Occipital lobe (tissue), 2 donors: ENCODE measurements around the gene PAMR1. TPM values are rescaled to one million over a fixed set of nuclear protein-coding genes. Genes with fewer than 3 reads are reported as not detected.
"Not testable (repeated sequence)": the region's sequence is repeated elsewhere in the genome, so short reads cannot be mapped to it uniquely, and the experiment has no call there.

Experiments used
- DNase-seq: peaks from one replicate; lab custom pipeline; 2025; lab: John Stamatoyannopoulos, UW
- total RNA-seq: library from RNA; depleted of rRNA; stranded (reverse); fragments of >200 nt; gene quantifications from one replicate; pipeline ENCODE4 v1.2.3, GENCODE V29; 2014

Gene PAMR1, protein sequence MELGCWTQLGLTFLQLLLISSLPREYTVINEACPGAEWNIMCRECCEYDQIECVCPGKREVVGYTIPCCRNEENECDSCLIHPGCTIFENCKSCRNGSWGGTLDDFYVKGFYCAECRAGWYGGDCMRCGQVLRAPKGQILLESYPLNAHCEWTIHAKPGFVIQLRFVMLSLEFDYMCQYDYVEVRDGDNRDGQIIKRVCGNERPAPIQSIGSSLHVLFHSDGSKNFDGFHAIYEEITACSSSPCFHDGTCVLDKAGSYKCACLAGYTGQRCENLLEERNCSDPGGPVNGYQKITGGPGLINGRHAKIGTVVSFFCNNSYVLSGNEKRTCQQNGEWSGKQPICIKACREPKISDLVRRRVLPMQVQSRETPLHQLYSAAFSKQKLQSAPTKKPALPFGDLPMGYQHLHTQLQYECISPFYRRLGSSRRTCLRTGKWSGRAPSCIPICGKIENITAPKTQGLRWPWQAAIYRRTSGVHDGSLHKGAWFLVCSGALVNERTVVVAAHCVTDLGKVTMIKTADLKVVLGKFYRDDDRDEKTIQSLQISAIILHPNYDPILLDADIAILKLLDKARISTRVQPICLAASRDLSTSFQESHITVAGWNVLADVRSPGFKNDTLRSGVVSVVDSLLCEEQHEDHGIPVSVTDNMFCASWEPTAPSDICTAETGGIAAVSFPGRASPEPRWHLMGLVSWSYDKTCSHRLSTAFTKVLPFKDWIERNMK
- 3.0 TPM for total RNA-seq

DNA sequence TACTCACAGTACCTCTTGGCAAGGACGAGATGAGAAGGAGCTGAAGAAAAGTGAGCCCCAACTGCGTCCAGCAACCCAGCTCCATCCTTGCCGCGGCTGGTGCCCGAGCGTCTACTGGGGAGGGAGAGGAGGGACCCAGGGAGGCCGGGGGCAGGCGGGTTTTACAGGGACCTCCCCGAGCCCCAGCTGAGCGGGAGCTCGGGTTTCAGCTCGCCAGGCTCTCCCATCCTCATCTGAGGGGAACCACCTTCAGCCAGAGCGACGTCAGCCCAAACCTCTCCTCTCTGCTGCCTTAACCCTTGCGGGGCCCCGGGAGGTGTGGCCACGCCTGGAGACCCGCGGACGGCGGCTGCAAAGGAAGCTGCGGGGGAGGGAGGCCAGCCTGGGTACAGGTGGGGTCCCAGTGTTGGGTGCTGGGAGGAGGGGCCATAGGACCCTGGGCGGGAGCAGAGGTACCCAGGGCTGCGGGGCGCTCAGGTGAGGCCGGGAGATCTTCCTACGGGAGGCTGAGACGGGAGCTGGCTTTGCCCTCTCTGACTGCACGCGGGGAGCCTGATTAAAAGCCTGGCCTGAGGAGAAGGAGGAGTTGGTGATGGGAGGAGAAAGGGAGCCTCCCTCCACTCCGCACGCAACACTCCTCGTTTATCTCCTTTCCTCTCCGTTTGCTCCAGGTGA lies at the start of gene PAMR1:
PAMR1 (minus strand) TSS at position 116 of the 675 bp plus-strand sequence; CDS start at position 85, 31 bp downstream.
- DNase-seq, result no peak

DNA sequence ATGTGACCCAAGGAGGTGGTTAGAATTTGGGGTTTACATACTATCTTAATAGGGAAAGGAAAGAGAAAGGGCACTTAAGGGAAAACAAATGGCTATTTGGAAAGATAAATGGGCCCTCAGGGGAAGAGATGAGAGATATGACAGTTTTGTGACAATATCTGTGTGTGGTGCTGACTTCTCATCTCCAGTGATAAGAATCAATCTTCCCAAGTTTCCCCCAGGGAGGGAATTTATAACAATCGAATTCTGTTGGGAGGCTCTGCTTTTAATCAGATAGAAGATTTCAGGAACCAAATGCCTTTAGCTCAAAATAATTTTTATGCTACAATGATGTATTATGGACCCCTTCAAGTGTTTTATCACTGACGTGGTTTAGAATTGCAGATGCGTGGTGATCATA lies 46.3 kb upstream of the PAMR1 start:
- DNase-seq, result no peak

DNA sequence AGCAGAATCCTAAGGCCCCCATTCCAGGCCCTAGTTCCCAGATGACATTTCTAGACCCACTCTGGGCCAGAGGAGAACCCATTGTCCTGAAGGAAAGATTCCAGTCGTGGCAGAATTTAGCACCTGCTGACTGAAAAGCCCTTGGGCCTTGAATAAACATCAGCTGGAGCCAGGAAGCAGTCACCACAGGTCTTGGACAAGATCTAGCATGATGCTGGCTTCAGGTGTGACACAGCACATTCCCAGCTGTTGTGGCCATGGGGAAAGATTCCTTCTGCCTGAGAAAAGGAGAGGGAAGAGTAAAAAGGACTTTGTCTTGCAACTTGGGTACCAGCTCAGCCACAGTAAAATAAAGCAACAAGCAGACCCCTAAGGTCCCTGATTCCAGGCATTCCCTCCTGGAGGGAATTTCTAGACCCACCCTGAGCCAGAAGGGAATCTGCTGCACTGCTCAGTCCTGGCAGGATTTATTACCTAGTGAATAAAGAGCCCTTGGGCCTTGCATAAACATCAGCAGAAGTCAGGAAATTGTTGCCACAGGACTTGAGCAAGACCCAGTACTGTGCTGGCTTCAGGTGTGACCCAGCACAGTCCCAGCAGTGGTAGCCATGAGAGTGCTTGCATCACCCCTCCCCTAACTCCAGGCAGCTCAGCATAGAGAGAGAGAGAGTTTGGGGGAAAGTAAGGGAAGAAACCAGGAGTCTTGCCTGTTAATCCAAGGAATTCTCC lies 42.5 kb upstream of the PAMR1 start:
- DNase-seq, result no peak

DNA sequence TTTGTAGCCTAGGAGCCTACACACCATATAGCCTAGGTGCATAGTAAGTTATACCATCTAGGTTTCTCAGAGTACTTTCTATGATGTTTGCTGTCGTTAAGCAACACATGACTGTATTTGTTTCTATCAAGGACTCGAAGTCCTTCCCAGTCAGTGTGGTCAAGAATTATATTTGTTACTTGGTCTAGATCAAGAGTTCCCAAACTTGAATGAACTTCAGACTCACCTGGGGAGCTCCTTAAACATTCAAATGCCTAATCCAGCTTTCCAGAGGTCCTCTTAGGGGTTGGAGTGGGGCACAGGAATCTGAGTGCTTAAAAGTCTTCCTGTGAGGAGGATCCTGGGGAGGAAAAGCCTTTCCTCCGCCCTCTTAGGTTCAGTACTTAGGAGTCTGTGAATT lies 41.5 kb upstream of the PAMR1 start:
- DNase-seq, result no peak

DNA sequence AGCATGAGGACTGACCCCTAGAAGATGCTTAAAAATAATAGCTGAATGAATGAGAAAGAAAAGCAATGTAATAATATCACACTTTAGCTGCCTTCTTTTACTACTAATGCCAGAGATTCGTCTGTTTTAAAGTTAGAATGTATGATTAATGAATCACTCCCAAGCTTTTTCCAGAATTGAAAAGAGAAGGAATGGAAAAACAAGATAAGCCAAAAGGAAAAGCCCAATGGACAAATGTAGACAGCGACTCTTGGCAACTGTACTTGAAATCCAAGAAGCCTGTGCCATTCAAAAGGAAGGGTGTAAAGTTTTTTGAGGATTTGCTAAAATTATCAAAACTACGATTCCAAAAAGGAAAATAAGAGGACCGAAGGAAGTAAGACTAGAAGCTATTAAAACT lies 40.8 kb upstream of the PAMR1 start:
- DNase-seq, result no peak

DNA sequence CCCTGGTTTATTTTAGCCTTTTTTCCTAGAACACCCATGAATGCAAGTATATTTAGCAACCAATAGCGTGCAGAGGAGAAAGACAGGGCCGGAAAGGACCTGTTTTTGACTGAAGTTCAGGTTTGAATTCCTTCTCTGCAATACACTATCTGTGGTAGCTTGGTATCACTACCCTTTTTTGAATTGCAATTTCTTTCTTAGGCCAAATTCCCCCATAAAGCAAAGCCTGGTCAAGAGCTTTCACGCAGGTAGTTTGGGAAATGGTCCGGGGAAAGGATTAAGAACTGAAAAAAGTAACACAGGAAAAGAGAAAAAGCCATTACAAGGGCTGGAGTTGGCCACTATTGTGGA lies 38.8 kb upstream of the PAMR1 start:
- no peak for DNase-seq

DNA sequence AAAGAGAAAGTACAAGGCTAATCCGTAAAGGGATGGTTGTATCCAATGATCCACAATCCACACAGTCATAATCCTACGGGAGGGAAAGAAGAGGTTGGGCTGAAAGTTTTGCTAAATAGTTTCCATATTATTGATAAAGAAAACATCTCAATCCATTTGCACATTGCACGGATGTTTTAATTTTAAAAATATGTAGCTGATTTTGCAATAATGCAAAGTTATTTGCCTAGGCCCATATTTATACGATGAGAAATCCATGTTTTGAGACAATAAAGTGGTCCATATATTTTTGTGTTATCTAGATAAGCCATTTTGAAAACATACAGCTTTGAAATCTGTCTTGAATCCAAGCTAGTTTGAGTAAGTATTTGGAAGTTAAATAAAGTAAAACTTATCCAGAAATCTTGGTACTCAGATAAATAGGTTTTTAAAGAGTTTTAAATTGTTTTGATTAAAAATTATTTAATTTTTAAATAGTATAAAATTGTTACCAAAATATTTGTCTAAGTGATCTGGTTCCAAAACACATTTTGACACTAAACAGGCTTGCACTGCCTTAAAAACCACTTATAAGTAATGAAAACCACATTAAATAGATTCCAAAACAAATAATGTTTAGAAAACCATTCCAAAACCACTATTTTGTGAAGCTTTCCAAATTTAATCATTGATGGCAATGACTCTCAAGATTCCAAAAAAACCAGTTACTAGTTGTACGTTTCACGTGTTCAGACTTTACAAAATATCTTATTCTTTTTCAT lies 38.2 kb upstream of the PAMR1 start:
- DNase-seq, result no peak

DNA sequence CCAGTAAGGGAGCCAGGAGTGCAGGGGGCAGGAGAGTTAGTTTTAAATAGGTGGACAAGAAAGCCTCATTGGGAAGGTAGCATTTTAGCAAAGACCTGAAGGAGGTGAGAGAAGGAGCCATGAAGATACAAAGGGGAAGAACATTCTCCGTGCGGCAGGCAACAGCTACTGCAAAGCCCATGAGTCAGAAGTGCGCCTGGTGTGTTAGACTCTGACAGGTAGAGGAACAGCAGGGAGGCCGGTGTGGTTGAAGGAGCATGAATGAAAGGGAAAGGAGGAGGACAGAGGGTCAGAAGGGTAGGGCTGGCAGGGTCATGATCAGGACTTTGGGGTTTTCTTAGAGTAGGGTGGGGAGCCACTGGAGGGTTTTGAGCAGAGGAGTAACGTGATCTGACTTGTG lies 34.5 kb upstream of the PAMR1 start:
- DNase-seq, result no peak

DNA sequence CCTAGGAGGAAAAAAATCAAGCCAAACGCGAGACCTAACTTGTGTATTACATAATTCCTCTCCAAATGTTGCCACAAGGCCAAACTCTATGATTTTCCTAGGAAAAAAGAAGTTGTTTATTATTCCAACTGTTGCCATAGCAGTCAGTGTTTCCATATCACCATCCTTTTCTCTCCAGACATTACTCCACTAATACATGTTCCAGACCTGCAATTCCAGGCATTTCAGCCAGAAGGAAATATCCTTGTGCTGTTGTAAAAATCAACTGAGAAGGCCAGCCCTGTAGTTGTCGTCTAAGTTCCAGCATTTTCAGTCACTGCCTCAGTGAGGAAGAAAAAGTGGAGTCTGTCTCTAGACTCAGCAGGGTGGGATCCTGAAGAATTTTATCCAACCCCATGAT lies 33.1 kb upstream of the PAMR1 start:
- no peak for DNase-seq

DNA sequence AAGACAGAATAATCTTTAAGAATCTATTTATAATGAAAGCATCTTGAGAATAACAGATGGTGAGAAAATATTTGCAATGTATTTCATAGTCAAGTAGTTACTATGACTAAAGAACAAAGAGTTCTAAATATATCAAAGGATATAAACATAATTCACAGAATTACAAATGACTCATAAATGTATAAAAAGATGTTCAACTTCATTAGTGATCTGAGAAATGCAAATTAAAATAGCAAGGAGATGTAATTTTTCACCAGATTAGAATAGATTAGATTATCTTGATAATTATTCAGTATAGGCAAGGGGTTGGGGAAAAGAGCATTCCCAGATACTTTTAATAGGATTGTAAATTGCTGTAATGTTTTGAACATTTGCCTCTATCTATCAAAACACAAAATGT lies 30.1 kb upstream of the PAMR1 start:
- DNase-seq, result no peak

DNA sequence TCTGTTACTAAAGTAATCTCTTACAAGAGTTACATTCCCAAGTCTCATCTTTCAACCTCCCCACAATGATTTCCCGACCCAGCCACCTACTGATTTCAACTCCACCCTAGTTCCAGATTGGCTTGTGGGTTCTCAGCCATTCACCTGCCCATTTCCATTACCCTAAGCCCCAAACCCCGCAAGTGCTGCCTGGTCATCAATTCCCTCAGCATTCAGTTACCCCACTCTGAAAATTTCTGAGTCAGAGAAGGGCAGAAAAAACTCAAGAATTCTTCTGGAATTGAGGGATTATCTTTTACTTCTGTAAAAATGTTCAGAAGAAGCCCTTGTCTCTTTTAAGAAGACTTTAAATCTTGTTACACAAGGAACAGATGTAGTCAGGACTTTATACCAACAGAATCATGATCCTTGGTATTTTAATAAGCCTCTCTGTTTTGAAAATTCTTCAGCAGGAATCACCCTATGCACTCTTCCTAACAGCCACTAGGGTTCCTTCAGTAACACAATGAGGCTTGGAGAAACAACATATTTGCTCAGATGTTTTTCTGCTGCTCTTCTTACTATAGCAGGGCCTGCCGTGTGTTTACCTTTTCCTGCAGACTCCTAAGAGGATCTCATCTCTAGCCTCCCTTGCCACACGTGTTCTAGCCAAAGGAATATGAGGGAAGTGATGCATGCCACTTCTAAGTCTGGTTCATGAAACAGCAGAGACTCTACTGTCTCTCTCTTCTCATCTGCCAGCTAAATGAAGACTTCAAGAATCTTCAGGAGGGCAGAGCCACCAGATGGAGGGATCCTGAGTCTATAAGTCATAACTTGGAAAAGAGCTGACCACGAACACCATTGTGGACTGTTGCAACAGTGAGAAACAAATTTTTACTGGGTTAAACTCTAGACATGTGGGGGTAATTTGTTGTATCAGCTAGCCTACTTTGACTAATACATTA lies 29.3 kb upstream of the PAMR1 start:
- no peak for DNase-seq

DNA sequence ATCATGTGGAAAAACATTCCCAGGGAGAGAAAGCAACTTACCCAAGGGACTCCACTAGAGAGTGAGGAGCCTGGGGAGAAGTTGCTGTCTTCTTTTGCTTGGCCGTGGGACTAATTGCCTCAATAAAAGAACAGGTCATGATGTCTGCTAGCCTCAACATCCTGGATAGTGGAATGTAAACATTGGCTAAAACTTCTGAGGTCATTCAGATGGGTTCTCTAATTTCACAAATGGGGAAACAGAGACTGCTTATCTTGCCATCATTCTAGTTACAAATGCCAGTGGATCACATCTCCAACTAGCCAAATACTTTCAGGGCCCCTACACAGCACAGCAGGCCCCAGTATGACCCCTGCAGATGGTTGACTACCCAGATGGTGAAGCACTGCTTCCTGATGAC lies 28.4 kb upstream of the PAMR1 start:
- no peak for DNase-seq

DNA sequence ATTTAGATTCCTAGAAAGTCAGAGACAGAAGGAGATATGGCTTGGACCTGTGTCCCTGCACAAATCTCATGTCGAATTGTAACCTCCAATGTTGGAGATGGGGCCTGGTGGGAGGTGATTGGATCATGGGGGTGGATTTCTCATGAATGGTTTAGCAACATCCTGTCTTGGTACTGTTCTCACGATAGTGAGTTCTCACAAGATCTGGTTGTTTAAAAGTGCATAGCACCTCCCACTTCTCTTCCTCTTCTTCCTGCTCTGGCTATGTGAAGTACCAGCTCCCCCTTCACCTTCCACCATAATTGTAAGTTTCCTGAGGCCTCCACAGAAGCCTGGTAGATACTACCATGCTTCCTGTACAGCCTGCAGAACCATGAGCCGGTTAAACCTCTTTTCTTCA lies 27.6 kb upstream of the PAMR1 start:
- DNase-seq, result no peak

DNA sequence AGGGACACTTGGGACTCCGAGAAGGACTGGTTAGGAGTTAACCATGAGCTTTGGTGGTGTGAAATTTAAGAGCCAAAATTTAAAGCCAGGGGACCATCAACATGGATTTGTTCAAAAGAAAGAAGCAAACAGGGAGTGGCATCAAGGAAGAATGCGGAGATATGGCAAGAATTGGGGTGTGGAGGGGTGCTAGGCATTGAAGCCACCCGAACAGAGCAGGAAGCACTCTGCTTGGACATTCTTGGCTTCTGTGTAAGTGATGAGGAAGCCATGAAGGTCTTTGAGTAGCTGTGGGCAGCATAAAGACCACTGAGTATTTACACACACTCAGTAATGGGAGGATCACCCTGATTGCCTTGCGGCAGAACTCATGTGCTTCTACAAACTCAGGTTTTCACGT lies 27.2 kb upstream of the PAMR1 start:
- no peak for DNase-seq

DNA sequence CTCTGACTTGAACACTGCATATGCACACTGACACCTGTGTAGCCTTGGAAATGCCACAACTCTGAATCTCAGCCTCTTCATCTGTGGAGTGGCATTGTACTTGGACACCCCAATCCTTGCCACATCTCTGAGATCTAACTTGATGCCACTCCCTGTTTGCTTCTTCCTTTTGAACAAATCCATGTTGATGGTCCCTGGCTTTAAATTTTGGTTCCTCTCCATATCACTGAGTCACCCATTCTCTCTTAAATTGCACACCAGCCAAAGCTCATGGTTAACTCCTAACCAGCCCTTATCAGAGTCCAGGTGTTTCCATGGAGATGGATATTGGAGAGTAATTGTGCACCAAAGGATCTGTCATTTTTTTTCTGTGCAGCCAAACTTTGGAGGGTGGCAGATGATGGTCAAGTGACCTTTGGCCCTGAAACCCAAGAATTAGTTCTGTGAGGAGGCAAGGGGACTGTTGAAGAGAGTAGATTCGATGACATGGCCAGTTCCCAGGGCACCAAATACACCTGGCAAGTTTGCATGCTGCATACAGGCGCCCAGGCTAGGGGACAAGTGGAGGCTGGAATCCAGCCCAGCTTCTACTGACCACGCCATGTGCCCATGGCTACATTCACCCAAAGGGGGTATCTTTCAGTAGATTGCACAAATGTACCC lies 25.1 kb upstream of the PAMR1 start:
- no peak for DNase-seq

DNA sequence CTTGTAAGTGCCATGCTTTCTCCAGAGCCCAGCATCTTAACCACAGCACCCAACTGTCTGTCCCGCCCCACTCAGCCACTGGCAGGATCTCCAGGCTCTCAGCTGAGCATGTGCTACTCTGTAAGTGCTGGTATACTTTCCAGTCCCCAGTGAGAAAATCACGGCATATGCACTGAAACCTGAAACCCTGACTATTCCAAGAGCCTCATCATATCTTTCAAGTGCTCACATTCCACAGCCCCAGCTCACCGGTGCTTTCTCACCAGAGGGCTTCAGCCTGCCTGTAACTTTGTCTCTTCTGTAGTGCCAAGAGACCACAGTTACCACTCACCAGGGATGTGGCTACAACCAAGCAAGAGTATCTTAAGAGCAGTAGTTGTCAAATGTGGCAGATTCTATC lies 24.4 kb upstream of the PAMR1 start:
- DNase-seq, result no peak

DNA sequence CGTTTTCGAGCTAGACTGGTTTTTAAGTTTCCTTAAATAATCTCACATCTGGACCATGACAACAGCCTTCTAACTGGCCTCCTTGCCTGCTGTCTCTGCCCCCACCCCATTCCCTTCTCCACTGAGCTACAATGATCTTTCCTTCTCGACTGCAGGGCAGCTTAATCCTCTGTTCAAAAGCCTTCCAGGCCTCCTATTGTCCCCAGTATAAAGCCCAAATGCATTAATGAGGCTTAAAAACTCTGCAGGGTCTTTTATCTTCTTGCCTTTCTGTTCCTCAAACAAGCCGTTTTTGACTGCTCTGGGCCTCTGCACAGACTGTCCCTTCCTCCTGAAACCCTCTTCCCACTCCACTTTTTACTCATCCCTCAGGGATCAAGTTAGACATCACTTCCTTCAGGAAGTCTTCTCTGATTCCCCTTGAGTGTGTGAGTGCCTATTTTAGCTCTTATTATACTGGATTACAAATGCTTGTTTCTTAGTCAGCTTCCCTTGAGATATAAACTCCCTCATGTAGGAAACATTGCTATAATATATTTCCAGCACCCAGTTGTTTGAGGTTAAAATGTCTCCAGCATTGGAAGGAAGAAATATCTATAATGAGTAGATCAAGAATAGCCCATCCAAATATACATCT lies 23.6 kb upstream of the PAMR1 start:
- no peak for DNase-seq

DNA sequence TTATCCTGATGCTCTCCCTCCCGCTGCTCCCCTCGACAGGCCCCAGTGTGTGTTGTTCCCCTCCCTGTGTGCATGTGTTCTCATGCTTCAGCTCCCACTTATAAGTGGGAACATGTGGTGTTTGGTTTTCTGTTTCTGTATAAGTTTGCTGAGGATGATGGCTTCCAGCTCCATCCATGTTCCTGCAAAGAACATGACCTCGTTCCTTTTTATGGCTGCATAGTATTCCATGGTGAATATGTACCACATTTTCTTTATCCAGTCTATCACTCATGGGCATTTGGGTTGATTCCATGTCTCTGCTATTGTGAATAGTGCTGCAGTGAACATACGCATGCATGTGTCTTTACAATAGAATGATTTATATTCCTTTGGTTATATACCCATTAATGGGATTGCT lies 22.6 kb upstream of the PAMR1 start:
- DNase-seq, result not testable (repeated sequence)

DNA sequence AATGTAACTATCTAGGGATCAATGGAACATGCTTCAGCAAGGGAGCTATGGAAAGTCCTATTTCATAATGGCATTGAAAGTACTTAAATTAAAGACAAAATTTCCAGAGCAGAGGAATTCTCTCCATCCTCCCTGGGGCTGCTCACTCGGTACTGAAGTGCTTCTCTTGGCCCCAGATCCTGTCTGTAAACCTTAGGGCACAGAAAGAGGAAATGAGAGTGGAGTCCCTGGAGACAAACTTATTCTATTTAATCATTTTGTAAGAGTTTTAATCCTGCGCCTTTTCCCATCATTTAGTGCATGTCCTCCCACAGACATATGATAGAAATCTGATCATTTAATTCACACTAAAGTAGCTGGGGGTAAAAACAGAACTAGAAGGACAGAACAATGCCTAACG lies 20.9 kb upstream of the PAMR1 start:
- no peak for DNase-seq
